HEK293 (cell line): ENCODE measurements around the gene RAP1GAP.

Experiments used
- CTCF ChIA-PET: fragments of 350-600 bp; formaldehyde crosslinking; extraction: SDS; loops from one replicate; lab custom pipeline; 2021; ENCODE audit warnings: antibody characterized with exemption; lab: Yijun Ruan, JAX
- POLR2A ChIA-PET: fragments of 300-600 bp; formaldehyde crosslinking; extraction: SDS; loops from one replicate; lab custom pipeline; 2020; ENCODE audit warnings: antibody characterized with exemption, inconsistent platforms; lab: Yijun Ruan, JAX
- H3K27ac ChIP-seq: fragments of 200-500 bp; sonication (Bioruptor generic); 2 replicates; pipeline ENCODE4 v1.5.1; 2014; ENCODE audit warnings: low read depth, low read length, control low read depth, inconsistent platforms; ENCODE audit errors: extremely low read depth
- H3K36me3 ChIP-seq, 2 experiments: fragments of 200-500 bp in 1 of 2; sonication (Bioruptor generic) in 1 of 2; 1 replicate in 1 of 2; 2 replicates in 1 of 2; pipeline ENCODE4 v1.5.1; 2014 to 2017; ENCODE audit warnings: inconsistent platforms in 2 of 2, low read length in 2 of 2; ENCODE audit not compliant: control insufficient read depth in 2 of 2, insufficient read depth in 1 of 2
- H3K4me1 ChIP-seq: fragments of 200-500 bp; sonication (Bioruptor generic); 2 replicates; pipeline ENCODE4 v1.5.1; 2014; ENCODE audit warnings: mild to moderate bottlenecking, low read length, inconsistent platforms; ENCODE audit not compliant: control insufficient read depth, insufficient read depth
- H3K4me3 ChIP-seq: 2 replicates; pipeline ENCODE4 v1.5.1; 2011; ENCODE audit warnings: low read depth, mild to moderate bottlenecking, control low read depth, low read length, moderate library complexity
- H3K9me3 ChIP-seq: fragments of 200-500 bp; sonication (Bioruptor generic); 2 replicates; pipeline ENCODE4 v1.5.1; 2014; ENCODE audit warnings: low read depth, low read length, inconsistent platforms; ENCODE audit not compliant: control insufficient read depth, insufficient read depth
- SCRT1 ChIP-seq: fragments of 450-650 bp; formaldehyde crosslinking; IDR thresholded peaks from 2 replicates; pipeline ENCODE4 v1.5.1; 2016; ENCODE audit warnings: missing biosample characterization, missing genetic modification characterization, borderline replicate concordance
- ZBTB17 ChIP-seq: fragments of 450-650 bp; formaldehyde crosslinking; IDR thresholded peaks from 2 replicates; pipeline ENCODE4 v1.5.1; 2016; ENCODE audit warnings: missing biosample characterization, missing genetic modification characterization
- ZFP3 ChIP-seq: fragments of 450-650 bp; formaldehyde crosslinking; IDR thresholded peaks from 2 replicates; pipeline ENCODE4 v1.5.1; 2016; ENCODE audit warnings: low read depth, missing biosample characterization, missing genetic modification characterization
- ZNF175 ChIP-seq: fragments of 450-650 bp; formaldehyde crosslinking; IDR thresholded peaks from 2 replicates; pipeline ENCODE4 v1.5.1; 2016; ENCODE audit warnings: missing biosample characterization, missing genetic modification characterization
- ZNF335 ChIP-seq: fragments of 450-650 bp; formaldehyde crosslinking; conservative IDR thresholded peaks from 2 replicates; pipeline ENCODE4 v1.5.1; 2016; ENCODE audit warnings: missing biosample characterization, missing genetic modification characterization
- ZNF529 ChIP-seq: fragments of 450-650 bp; formaldehyde crosslinking; IDR thresholded peaks from 2 replicates; pipeline ENCODE4 v1.5.1; 2017; ENCODE audit warnings: missing genetic modification characterization, missing biosample characterization; ENCODE audit not compliant: insufficient replicate concordance
- ZNF600 ChIP-seq: fragments of 450-650 bp; formaldehyde crosslinking; IDR thresholded peaks from 2 replicates; pipeline ENCODE4 v1.5.1; 2016; ENCODE audit warnings: missing biosample characterization, missing genetic modification characterization
- ZNF660 ChIP-seq: fragments of 450-650 bp; IDR thresholded peaks from 2 replicates; pipeline ENCODE4 v1.5.1; 2018; ENCODE audit warnings: missing biosample characterization, mild to moderate bottlenecking, missing genetic modification characterization
- ZNF76 ChIP-seq: fragments of 450-650 bp; formaldehyde crosslinking; IDR thresholded peaks from 2 replicates; pipeline ENCODE4; 2016; ENCODE audit warnings: low read depth, missing biosample characterization, missing genetic modification characterization, borderline replicate concordance
- TF ChIP-seq, protein P1 (sequence below): fragments of 450-650 bp; formaldehyde crosslinking; IDR thresholded peaks from 2 replicates; pipeline ENCODE4 v1.5.1; 2016; ENCODE audit warnings: missing biosample characterization, missing genetic modification characterization
- TF ChIP-seq, protein P2 (sequence below): fragments of 450-650 bp; formaldehyde crosslinking; IDR thresholded peaks from 2 replicates; pipeline ENCODE4 v1.5.0; 2017; ENCODE audit warnings: missing biosample characterization, missing genetic modification characterization, borderline replicate concordance
- TF ChIP-seq, protein P3 (sequence below): fragments of 450-650 bp; IDR thresholded peaks from 2 replicates; pipeline ENCODE4 v1.5.1; 2018; ENCODE audit warnings: missing biosample characterization, mild to moderate bottlenecking, missing genetic modification characterization
- TF ChIP-seq, protein P4 (sequence below): fragments of 450-650 bp; formaldehyde crosslinking; IDR thresholded peaks from 2 replicates; pipeline ENCODE4 v1.5.1; 2016; ENCODE audit warnings: missing biosample characterization, missing genetic modification characterization

RAP1GAP gene

DNA sequence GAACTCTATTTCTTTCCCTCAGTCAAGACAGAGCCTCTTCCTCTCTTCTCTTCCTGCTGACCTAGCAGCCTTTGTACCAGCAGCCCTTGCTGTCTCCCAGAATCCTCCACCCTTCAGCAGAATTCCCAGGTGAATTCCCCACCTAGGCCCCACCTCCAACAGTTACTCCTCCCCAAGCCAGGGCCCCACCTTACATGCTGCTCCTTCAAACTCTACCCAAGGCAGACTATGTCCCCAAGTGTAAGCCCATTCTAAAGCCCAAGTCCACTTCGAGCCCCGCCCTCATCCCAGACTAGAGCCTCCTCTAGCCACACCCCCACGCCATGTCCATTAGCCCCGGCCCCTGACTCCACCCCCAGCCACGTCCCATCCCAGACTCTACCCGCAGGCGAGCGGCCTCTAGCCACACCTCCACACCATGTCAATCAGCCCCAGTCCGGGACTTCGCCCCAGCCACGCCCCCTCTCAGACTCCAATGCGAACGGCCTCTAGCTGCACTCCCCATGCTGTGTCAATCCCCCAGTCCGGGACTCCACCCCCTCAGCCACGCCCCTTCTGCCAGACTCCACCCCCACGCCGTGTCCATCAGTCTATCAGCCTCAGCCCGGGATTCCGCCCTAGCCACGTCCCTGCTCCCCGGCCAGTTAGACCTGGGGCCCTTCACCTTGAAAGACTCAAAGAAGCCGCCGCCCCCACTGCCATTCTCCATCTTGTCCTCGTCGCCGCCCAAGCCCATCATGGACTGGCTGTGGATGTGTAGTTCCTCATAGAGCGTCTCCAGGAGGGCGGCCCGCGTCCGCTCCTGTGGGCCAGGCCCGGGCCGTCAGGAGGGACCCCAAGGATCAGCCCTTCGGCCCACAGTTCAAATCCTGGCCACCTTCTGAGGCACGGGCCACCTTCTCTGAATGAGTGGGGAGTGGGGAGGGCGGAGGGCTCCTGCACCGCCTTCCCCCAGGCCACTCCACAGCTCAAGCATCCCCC, 61.3 kb downstream of the RAP1GAP start (continued):
- TF ChIP-seq ZNF335 (tag by site-specific recombination) (no peak), ZNF76 (tag by site-specific recombination) (peak; percentile 94), ZBTB17 (no peak)
- TF ChIP-seq, protein P1, sequence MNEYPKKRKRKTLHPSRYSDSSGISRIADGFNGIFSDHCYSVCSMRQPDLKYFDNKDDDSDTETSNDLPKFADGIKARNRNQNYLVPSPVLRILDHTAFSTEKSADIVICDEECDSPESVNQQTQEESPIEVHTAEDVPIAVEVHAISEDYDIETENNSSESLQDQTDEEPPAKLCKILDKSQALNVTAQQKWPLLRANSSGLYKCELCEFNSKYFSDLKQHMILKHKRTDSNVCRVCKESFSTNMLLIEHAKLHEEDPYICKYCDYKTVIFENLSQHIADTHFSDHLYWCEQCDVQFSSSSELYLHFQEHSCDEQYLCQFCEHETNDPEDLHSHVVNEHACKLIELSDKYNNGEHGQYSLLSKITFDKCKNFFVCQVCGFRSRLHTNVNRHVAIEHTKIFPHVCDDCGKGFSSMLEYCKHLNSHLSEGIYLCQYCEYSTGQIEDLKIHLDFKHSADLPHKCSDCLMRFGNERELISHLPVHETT (tag by site-specific recombination): no peak

DNA sequence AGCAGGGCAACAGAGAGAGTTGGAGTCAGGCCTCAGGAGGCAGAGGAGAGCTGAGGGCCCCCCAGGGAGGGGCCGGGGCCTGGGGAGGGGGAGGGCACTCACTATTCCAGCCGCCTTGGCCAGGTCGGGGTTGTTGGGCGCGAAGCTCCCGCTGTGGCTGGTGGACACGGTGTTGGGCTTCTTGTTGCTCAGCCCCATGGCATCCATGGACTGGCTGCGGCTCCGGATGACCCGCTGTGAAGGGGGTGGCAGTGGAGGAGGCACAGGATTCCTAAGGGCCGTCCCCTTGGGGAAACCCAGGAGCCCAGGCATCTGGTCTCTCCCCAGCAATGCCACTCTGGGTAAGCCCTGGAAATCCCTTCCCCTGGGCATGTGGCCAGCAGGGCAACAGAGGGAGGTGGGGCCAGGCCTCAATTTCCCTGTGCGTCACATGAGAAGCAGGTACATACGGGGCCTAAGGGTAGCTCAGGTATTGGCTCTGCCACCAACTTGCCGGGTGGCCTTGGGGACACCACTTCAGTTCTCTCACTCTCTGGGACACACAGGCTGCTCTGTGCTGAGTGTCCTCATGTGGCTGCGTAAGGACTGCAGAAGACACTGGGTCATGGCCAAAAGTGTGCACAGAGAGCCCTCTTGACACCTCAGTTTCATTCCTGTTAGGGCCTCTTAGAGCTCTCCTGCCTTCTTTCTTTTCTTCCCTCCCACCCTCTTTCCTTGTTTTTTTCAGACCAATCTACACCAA, 63.0 kb downstream of the RAP1GAP start:
- POLR2A ChIA-PET: no interaction called here
- Histone ChIP-seq H3K4me3 (no peak overlapping the region), H3K36me3 (no peaks in the 10 kb centered on the region), H3K4me1 (no peaks in the 10 kb centered on the region), H3K9me3 (no peaks in the 10 kb centered on the region), H3K27ac (no peak overlapping the region)
- CTCF ChIA-PET: interaction anchor here (0.7 kb wide), 1 partner anchor 41 kb away, joined by 4 read pairs; no protein-coding TSS in a partner anchor
- TF ChIP-seq ZFP3 (tag by site-specific recombination): no peak
- TF ChIP-seq, protein P2, sequence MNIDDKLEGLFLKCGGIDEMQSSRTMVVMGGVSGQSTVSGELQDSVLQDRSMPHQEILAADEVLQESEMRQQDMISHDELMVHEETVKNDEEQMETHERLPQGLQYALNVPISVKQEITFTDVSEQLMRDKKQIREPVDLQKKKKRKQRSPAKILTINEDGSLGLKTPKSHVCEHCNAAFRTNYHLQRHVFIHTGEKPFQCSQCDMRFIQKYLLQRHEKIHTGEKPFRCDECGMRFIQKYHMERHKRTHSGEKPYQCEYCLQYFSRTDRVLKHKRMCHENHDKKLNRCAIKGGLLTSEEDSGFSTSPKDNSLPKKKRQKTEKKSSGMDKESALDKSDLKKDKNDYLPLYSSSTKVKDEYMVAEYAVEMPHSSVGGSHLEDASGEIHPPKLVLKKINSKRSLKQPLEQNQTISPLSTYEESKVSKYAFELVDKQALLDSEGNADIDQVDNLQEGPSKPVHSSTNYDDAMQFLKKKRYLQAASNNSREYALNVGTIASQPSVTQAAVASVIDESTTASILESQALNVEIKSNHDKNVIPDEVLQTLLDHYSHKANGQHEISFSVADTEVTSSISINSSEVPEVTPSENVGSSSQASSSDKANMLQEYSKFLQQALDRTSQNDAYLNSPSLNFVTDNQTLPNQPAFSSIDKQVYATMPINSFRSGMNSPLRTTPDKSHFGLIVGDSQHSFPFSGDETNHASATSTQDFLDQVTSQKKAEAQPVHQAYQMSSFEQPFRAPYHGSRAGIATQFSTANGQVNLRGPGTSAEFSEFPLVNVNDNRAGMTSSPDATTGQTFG (tag by site-specific recombination): no peak
- TF ChIP-seq, protein P3, sequence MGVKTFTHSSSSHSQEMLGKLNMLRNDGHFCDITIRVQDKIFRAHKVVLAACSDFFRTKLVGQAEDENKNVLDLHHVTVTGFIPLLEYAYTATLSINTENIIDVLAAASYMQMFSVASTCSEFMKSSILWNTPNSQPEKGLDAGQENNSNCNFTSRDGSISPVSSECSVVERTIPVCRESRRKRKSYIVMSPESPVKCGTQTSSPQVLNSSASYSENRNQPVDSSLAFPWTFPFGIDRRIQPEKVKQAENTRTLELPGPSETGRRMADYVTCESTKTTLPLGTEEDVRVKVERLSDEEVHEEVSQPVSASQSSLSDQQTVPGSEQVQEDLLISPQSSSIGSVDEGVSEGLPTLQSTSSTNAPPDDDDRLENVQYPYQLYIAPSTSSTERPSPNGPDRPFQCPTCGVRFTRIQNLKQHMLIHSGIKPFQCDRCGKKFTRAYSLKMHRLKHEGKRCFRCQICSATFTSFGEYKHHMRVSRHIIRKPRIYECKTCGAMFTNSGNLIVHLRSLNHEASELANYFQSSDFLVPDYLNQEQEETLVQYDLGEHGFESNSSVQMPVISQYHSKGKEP (tag by site-specific recombination): no peak
- TF ChIP-seq, protein P4, sequence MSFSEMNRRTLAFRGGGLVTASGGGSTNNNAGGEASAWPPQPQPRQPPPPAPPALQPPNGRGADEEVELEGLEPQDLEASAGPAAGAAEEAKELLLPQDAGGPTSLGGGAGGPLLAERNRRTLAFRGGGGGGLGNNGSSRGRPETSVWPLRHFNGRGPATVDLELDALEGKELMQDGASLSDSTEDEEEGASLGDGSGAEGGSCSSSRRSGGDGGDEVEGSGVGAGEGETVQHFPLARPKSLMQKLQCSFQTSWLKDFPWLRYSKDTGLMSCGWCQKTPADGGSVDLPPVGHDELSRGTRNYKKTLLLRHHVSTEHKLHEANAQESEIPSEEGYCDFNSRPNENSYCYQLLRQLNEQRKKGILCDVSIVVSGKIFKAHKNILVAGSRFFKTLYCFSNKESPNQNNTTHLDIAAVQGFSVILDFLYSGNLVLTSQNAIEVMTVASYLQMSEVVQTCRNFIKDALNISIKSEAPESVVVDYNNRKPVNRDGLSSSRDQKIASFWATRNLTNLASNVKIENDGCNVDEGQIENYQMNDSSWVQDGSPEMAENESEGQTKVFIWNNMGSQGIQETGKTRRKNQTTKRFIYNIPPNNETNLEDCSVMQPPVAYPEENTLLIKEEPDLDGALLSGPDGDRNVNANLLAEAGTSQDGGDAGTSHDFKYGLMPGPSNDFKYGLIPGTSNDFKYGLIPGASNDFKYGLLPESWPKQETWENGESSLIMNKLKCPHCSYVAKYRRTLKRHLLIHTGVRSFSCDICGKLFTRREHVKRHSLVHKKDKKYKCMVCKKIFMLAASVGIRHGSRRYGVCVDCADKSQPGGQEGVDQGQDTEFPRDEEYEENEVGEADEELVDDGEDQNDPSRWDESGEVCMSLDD: no peak
- TF ChIP-seq SCRT1 (tag by site-specific recombination): no peak
- no peak for TF ChIP-seq ZNF529 (tag by site-specific recombination)
- no peak for TF ChIP-seq ZNF660
- TF ChIP-seq ZNF175 (tag by site-specific recombination): no peak
- TF ChIP-seq ZNF600 (tag by site-specific recombination): no peak
